ENCODE data around the gene STX18.

Gene STX18

GRCh38 chr4:4427121-4427870 is 114.6 kb downstream of the STX18 start:
- Histone ChIP-seq H2AFZ (ENCODE audit: low read length) (no peak overlapping the region), H3K79me2 (ENCODE audit: low read length) (no peaks in the 10 kb centered on the region), H3K9ac (ENCODE audit: low read length) (no peak overlapping the region), H3K4me1 (ENCODE audit: low read length) (peaks cover 8% of the 10 kb centered on the region; the same call in 1 of the 2 replicates), H3K4me2 (ENCODE audit: low read depth, low read length) (no peak overlapping the region), H3K9me3 (replicated peaks; ENCODE audit: insufficient read depth, low read length) (no peaks in the 10 kb centered on the region), H3F3A (ENCODE audit: insufficient read depth, low read length) (no peaks in the 10 kb centered on the region), H3K27me3 (replicated peaks; ENCODE audit: insufficient read depth, low read length) (no peaks in the 10 kb centered on the region), H3K4me3 (ENCODE audit: low read length) (no peak overlapping the region), H3K9me2 (replicated peaks; ENCODE audit: insufficient read depth, low read length) (no peaks in the 10 kb centered on the region), H3K36me3 (replicated peaks; ENCODE audit: insufficient read depth, low read length) (no peaks in the 10 kb centered on the region), H4K20me1 (ENCODE audit: insufficient read depth, low read length) (no peaks in the 10 kb centered on the region), H3K27ac (ENCODE audit: low read length) (no peak overlapping the region)
- TF ChIP-seq, protein P1, sequence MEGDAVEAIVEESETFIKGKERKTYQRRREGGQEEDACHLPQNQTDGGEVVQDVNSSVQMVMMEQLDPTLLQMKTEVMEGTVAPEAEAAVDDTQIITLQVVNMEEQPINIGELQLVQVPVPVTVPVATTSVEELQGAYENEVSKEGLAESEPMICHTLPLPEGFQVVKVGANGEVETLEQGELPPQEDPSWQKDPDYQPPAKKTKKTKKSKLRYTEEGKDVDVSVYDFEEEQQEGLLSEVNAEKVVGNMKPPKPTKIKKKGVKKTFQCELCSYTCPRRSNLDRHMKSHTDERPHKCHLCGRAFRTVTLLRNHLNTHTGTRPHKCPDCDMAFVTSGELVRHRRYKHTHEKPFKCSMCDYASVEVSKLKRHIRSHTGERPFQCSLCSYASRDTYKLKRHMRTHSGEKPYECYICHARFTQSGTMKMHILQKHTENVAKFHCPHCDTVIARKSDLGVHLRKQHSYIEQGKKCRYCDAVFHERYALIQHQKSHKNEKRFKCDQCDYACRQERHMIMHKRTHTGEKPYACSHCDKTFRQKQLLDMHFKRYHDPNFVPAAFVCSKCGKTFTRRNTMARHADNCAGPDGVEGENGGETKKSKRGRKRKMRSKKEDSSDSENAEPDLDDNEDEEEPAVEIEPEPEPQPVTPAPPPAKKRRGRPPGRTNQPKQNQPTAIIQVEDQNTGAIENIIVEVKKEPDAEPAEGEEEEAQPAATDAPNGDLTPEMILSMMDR (IDR thresholded peaks at IDR 0.05; ENCODE audit: low read length), result no peak
- TF ChIP-seq EZH2phosphoT487 (IDR thresholded peaks at IDR 0.05; ENCODE audit: low read length) (no peak), EZH2 (optimal IDR thresholded peaks at IDR 0.05; ENCODE audit: low read depth, low read length) (no peak)
- no peak for DNase-seq

GRCh38 chr4:4426511-4427120 is 115.2 kb downstream of the STX18 start:
- H3K27me3 ChIP-seq (replicated peaks; ENCODE audit: insufficient read depth, low read length), result no peaks in the 10 kb centered on the region
- TF ChIP-seq EZH2 (optimal IDR thresholded peaks at IDR 0.05; ENCODE audit: low read depth, low read length), result no peak
- TF ChIP-seq EZH2phosphoT487 (IDR thresholded peaks at IDR 0.05; ENCODE audit: low read length), result no peak
- TF ChIP-seq, protein P1 (IDR thresholded peaks at IDR 0.05; ENCODE audit: low read length), result no peak
- no peak overlapping the region for H3K4me3 ChIP-seq (ENCODE audit: low read length)
- no peak for DNase-seq
- no peaks in the 10 kb centered on the region for H3K9me3 ChIP-seq (replicated peaks; ENCODE audit: insufficient read depth, low read length)
- H3K9me2 ChIP-seq (replicated peaks; ENCODE audit: insufficient read depth, low read length), result no peaks in the 10 kb centered on the region
- H3K36me3 ChIP-seq (replicated peaks; ENCODE audit: insufficient read depth, low read length), result no peaks in the 10 kb centered on the region
- no peaks in the 10 kb centered on the region for H3K79me2 ChIP-seq (ENCODE audit: low read length)
- H3K9ac ChIP-seq (ENCODE audit: low read length), result no peak overlapping the region
- H3K27ac ChIP-seq (ENCODE audit: low read length), result no peak overlapping the region
- H3F3A ChIP-seq (ENCODE audit: insufficient read depth, low read length), result no peaks in the 10 kb centered on the region
- H3K4me2 ChIP-seq (ENCODE audit: low read depth, low read length), result no peak overlapping the region
- no peak overlapping the region for H2AFZ ChIP-seq (ENCODE audit: low read length)
- peaks cover 8% of the 10 kb centered on the region; the same call in 1 of the 2 replicates for H3K4me1 ChIP-seq (ENCODE audit: low read length)
- H4K20me1 ChIP-seq (ENCODE audit: insufficient read depth, low read length), result no peaks in the 10 kb centered on the region

DNA sequence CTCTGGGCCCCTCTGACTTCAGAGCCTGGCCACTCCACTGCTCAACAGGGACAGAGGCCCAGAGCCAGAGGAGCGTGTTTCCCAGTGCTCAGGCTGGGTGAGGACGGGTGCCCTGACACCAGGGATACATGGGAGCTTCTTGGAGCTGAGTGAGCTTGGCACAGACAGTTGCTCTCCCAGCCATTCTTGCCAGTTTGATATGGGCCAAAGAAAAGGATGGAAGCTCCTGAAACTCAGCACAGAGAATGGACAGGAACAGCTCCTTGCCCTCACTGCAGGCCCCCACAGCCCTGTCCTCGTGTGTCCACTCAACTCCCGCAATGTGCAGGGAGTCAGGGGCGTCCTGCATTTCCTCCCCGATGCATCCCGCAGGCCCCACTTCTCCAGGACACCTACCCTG is 116.2 kb downstream of the STX18 start:
- no peak overlapping the region for H2AFZ ChIP-seq (ENCODE audit: low read length)
- no peak for DNase-seq
- no peak for TF ChIP-seq EZH2phosphoT487 (IDR thresholded peaks at IDR 0.05; ENCODE audit: low read length)
- TF ChIP-seq, protein P1 (IDR thresholded peaks at IDR 0.05; ENCODE audit: low read length), result no peak
- no peaks in the 10 kb centered on the region for H3K27me3 ChIP-seq (replicated peaks; ENCODE audit: insufficient read depth, low read length)
- H3F3A ChIP-seq (ENCODE audit: insufficient read depth, low read length), result no peaks in the 10 kb centered on the region
- no peaks in the 10 kb centered on the region for H4K20me1 ChIP-seq (ENCODE audit: insufficient read depth, low read length)
- no peak overlapping the region for H3K4me3 ChIP-seq (ENCODE audit: low read length)
- H3K4me2 ChIP-seq (ENCODE audit: low read depth, low read length), result no peak overlapping the region
- H3K36me3 ChIP-seq (replicated peaks; ENCODE audit: insufficient read depth, low read length), result no peaks in the 10 kb centered on the region
- no peaks in the 10 kb centered on the region for H3K9me3 ChIP-seq (replicated peaks; ENCODE audit: insufficient read depth, low read length)
- H3K9me2 ChIP-seq (replicated peaks; ENCODE audit: insufficient read depth, low read length), result no peaks in the 10 kb centered on the region
- H3K4me1 ChIP-seq (ENCODE audit: low read length), result peaks cover 8% of the 10 kb centered on the region; the same call in 1 of the 2 replicates
- no peak overlapping the region for H3K27ac ChIP-seq (ENCODE audit: low read length)
- no peaks in the 10 kb centered on the region for H3K79me2 ChIP-seq (ENCODE audit: low read length)
- no peak overlapping the region for H3K9ac ChIP-seq (ENCODE audit: low read length)
